ENCODE data around the gene MADCAM1. TPM values are rescaled to one million over a fixed set of nuclear protein-coding genes. Genes with fewer than 3 reads are reported as not detected.

Gene MADCAM1
- total and polyA plus RNA-seq, 10 of the 15 experiments (the other 5 are each of a cell fraction or from before 2014, with no cell fraction given), result 0.06 to 0.32 (median 0.31) TPM; not detected in 5

- Histone ChIP-seq H3K4me1 (ENCODE audit: control insufficient read depth, insufficient read depth, low read length) (peaks cover 8% of the 10 kb centered on the region), H3K9me3 (replicated peaks; ENCODE audit: control insufficient read depth, insufficient read depth, low read length) (no peaks in the 10 kb centered on the region; the same call in 2 of the 3 replicates), H4K20me1 (ENCODE audit: control insufficient read depth, insufficient read depth) (no peaks in the 10 kb centered on the region), H3K4me3 (peak overlapping the region; percentile 97), H3K79me2 (ENCODE audit: control insufficient read depth, insufficient read depth, low read length) (peaks cover 27% of the 10 kb centered on the region), H2AFZ (ENCODE audit: control insufficient read depth, low read depth, low read length) (peak overlapping the region; percentile 59), H3K27ac (ENCODE audit: control insufficient read depth, insufficient read depth) (peak overlapping the region; percentile 47), H3K4me2 (ENCODE audit: control insufficient read depth, insufficient read depth) (peak overlapping the region; percentile 77), H3K36me3 (ENCODE audit: control insufficient read depth in 2 of 2, insufficient read depth in 2 of 2, low read length in 1 of 2) (peaks cover 0 to 5% of the 10 kb centered on the region in 2 experiments; a peak in 3 of 4 replicates), H3K27me3 (replicated peaks in 1 of 2; ENCODE audit: control insufficient read depth in 2 of 2, insufficient read depth in 2 of 2, low read length in 1 of 2) (no peaks in the 10 kb centered on the region), H3K9ac (ENCODE audit: control insufficient read depth, insufficient read depth, low read length) (peak overlapping the region; percentile 88)
- FAIRE-seq (peak; percentile 44), ATAC-seq (peak; percentile 57), DNase-seq (ENCODE audit: low read depth, low spot score) (no peak)
- intact Hi-C loops (cut with micrococcal nuclease; ENCODE audit: unreplicated experiment), result loop anchor here (5.0 kb wide), 1 partner anchor 40 kb away; the partner anchor contains the start of gene BSG
- ChIA-PET RAD21 (ENCODE audit: unreplicated experiment) (interaction anchor here (2.1 to 2.4 kb wide), 3 partner anchors 22 to 42 kb away, joined by 7 to 17 read pairs (median 10); no protein-coding TSS in a partner anchor), SMC1A (ENCODE audit: uncharacterized antibody, unreplicated experiment) (interaction anchor here (1.1 to 2.9 kb wide), 4 partner anchors 22 to 79 kb away, joined by 3 to 20 read pairs (median 8); no protein-coding TSS in a partner anchor), CTCF (interaction anchor here (0.9 to 7.4 kb wide), 9 partner anchors 10 to 74 kb away, joined by 3 to 42 read pairs (median 4); partner anchors contain the start of gene TPGS1), POLR2A (interaction anchor here (0.5 to 2.9 kb wide), 6 partner anchors 22 to 912 kb away, joined by 3 to 13 read pairs (median 3); no protein-coding TSS in a partner anchor)
- WGBS (ENCODE audit: insufficient coverage, insufficient replicate concordance, low lambda C conversion rate, missing lambda C conversion rate), result 2% methylated on average over 43 of the region's 47 CpGs
- BruUV-seq (replicated peaks), result no TSS peak
- in situ Hi-C loops (cut with MboI), result no loop called here
- TF ChIP-seq MEF2B (IDR thresholded peaks at IDR 0.05; ENCODE audit: partially characterized antibody, poor library complexity, severe bottlenecking) (no peak), SMAD5 (IDR thresholded peaks at IDR 0.05; ENCODE audit: low read depth) (no peak), ATF7 (IDR thresholded peaks at IDR 0.05; ENCODE audit: low read depth) (no peak), GABPA (IDR thresholded peaks at IDR 0.05; ENCODE audit: low read depth) (no peak), PML (IDR thresholded peaks at IDR 0.05; ENCODE audit: low read length) (no peak), ZNF274 (IDR thresholded peaks at IDR 0.05; ENCODE audit: insufficient read depth, insufficient read length) (no peak), STAT1 (conservative IDR thresholded peaks at IDR 0.05) (no peak), EGR1 (IDR thresholded peaks at IDR 0.05; ENCODE audit: borderline replicate concordance in 1 of 2, low read depth in 2 of 2, low read length in 2 of 2) (no peak), RAD21 (IDR thresholded peaks at IDR 0.05; ENCODE audit: insufficient read depth, low read depth, low read length) (0 out of 2 replicates have a peak, but pooled peaks have one; percentile 14), BHLHE40 (IDR thresholded peaks at IDR 0.05; ENCODE audit: borderline replicate concordance in 1 of 2, low read depth in 2 of 2, low read length in 1 of 2) (no peak; a peak in 1 of 4 replicates), CREM (IDR thresholded peaks at IDR 0.05; ENCODE audit: low read depth) (0 out of 2 replicates have a peak, but pooled peaks have one; percentile 8), IKZF1 (conservative IDR thresholded peaks at IDR 0.05) (no peak; the same call in 1 of the 2 replicates), TCF7 (IDR thresholded peaks at IDR 0.05; ENCODE audit: borderline replicate concordance) (no peak), ZNF622 (IDR thresholded peaks at IDR 0.05) (no peak), RAD51 (IDR thresholded peaks at IDR 0.05) (no peak), NR2C1 (IDR thresholded peaks at IDR 0.05) (0 out of 2 replicates have a peak, but pooled peaks have one; percentile 19), TBL1XR1 (IDR thresholded peaks at IDR 0.05; ENCODE audit: low read depth, low read length) (no peak), CHD4 (IDR thresholded peaks at IDR 0.05) (no peak), ZBED1 (IDR thresholded peaks at IDR 0.05; ENCODE audit: borderline replicate concordance) (no peak), MXI1 (IDR thresholded peaks at IDR 0.05; ENCODE audit: low read depth, low read length) (0 out of 2 replicates have a peak, but pooled peaks have one; percentile 7)
- TF ChIP-seq, protein P1, sequence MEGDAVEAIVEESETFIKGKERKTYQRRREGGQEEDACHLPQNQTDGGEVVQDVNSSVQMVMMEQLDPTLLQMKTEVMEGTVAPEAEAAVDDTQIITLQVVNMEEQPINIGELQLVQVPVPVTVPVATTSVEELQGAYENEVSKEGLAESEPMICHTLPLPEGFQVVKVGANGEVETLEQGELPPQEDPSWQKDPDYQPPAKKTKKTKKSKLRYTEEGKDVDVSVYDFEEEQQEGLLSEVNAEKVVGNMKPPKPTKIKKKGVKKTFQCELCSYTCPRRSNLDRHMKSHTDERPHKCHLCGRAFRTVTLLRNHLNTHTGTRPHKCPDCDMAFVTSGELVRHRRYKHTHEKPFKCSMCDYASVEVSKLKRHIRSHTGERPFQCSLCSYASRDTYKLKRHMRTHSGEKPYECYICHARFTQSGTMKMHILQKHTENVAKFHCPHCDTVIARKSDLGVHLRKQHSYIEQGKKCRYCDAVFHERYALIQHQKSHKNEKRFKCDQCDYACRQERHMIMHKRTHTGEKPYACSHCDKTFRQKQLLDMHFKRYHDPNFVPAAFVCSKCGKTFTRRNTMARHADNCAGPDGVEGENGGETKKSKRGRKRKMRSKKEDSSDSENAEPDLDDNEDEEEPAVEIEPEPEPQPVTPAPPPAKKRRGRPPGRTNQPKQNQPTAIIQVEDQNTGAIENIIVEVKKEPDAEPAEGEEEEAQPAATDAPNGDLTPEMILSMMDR (IDR thresholded peaks at IDR 0.05 in 2 of 3, conservative IDR thresholded peaks at IDR 0.05 in 1 of 3; ENCODE audit: control insufficient read depth in 2 of 3, extremely low read depth in 1 of 3, insufficient read depth in 1 of 3, low read depth in 3 of 3, low read length in 3 of 3), result peak; percentile 44 to 53 (median 50)
- TF ChIP-seq, protein P2, sequence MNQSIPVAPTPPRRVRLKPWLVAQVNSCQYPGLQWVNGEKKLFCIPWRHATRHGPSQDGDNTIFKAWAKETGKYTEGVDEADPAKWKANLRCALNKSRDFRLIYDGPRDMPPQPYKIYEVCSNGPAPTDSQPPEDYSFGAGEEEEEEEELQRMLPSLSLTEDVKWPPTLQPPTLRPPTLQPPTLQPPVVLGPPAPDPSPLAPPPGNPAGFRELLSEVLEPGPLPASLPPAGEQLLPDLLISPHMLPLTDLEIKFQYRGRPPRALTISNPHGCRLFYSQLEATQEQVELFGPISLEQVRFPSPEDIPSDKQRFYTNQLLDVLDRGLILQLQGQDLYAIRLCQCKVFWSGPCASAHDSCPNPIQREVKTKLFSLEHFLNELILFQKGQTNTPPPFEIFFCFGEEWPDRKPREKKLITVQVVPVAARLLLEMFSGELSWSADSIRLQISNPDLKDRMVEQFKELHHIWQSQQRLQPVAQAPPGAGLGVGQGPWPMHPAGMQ (IDR thresholded peaks at IDR 0.05; ENCODE audit: borderline replicate concordance), result no peak
These were observed 36.5 kb downstream of the MADCAM1 start for GRCh38 chr19:532561-533363.
